ENCODE measurements around the gene POLR2E. TPM values are rescaled to one million over a fixed set of nuclear protein-coding genes. Genes with fewer than 3 reads are reported as not detected.

The POLR2E gene
- total and polyA plus RNA-seq, 8 donors, result 24.5 to 361 (median 91.0) TPM

GRCh38 chr19:1064661-1065605 is 30.2 kb downstream of the POLR2E start:
- TF ChIP-seq POLR2AphosphoS5 (IDR thresholded peaks at IDR 0.05) (peak in 1 of 3 donors; percentile 74), CTCF (IDR thresholded peaks at IDR 0.05) (peak in 5 of 7 experiments; percentile 55 to 92 (median 87)), EP300 (IDR thresholded peaks at IDR 0.05) (no peak)
- H3K4me1 ChIP-seq, result peaks cover 44 to 62% (median 51%) of the 10 kb centered on the region in 4 donors
- H3K4me3 ChIP-seq, result peak overlapping the region in 1 of 4 donors; percentile 24
- intact Hi-C loops (cut with DNase I; ENCODE audit: low total_unique reads), result no loop called here
- H3K36me3 ChIP-seq, result no peaks in the 10 kb centered on the region
- WGBS, 5 donors, result 9 to 13% (median 12%) methylated on average over 50 to 60 of the region's 60 CpGs
- H3K27me3 ChIP-seq, result peaks cover 0 to 51% (median 29%) of the 10 kb centered on the region in 3 donors
- H3K27ac ChIP-seq, result peak overlapping the region in 1 of 5 donors; percentile 38
- peak; percentile 81 to 87 for DNase-seq
- no peaks in the 10 kb centered on the region for H3K9me3 ChIP-seq

GRCh38 chr19:1063909-1064660 is 31.1 kb downstream of the POLR2E start:
- peaks cover 0 to 43% (median 29%) of the 10 kb centered on the region in 3 donors for H3K27me3 ChIP-seq
- peaks cover 0 to 3% (median under 1%) of the 10 kb centered on the region in 4 donors for H3K9me3 ChIP-seq
- intact Hi-C loops (cut with DNase I; ENCODE audit: low total_unique reads), result no loop called here
- TF ChIP-seq EP300 (IDR thresholded peaks at IDR 0.05) (no peak), CTCF (IDR thresholded peaks at IDR 0.05) (no peak)
- 64 to 84% (median 69%) methylated on average over 29 to 37 of the region's 37 CpGs for WGBS, 5 donors
- H3K4me1 ChIP-seq, result peaks cover 37 to 53% (median 43%) of the 10 kb centered on the region in 4 donors
- H3K4me3 ChIP-seq, result no peak overlapping the region
- H3K36me3 ChIP-seq, result no peaks in the 10 kb centered on the region
- DNase-seq, result no peak
- no peak overlapping the region for H3K27ac ChIP-seq

- Histone ChIP-seq H3K36me3 (peaks cover 0 to 6% (median 2%) of the 10 kb centered on the region in 4 donors), H3K4me1 (peaks cover 35 to 45% (median 37%) of the 10 kb centered on the region in 4 donors), H3K9me3 (peaks cover 4 to 11% (median 8%) of the 10 kb centered on the region in 4 donors), H3K27me3 (peaks cover 0 to 34% (median 26%) of the 10 kb centered on the region in 3 donors), H3K4me3 (no peak overlapping the region), H3K27ac (no peak overlapping the region)
- intact Hi-C loops (cut with DNase I; ENCODE audit: low total_unique reads), result no loop called here
- DNase-seq, result no peak
- TF ChIP-seq POLR2A (IDR thresholded peaks at IDR 0.05) (no peak), POLR2AphosphoS5 (IDR thresholded peaks at IDR 0.05) (no peak), CTCF (IDR thresholded peaks at IDR 0.05) (no peak), EP300 (IDR thresholded peaks at IDR 0.05) (no peak)
- 70 to 92% (median 75%) methylated on average over 29 to 37 of the region's 37 CpGs for WGBS, 5 donors
These were observed 31.9 kb downstream of the POLR2E start for GRCh38 chr19:1063030-1063908.
